Thyroid gland (tissue), 4 donors: ENCODE data around the gene RPL39L. TPM values are rescaled to one million over a fixed set of nuclear protein-coding genes. Genes with fewer than 3 reads are reported as not detected.
"Not testable (repeated sequence)": the region's sequence is repeated elsewhere in the genome, so short reads cannot be mapped to it uniquely, and the experiment has no call there.

Source experiments
- DNase-seq, 2 donors: peaks; one replicate each; pipeline ENCODE4 v3.0.0-alpha.2; 2019
- H3K27ac ChIP-seq, 3 donors: fragments of 200-600 bp; sonication (generic); 1 replicate in 2 of 3; 2 replicates in 1 of 3; pipeline ENCODE4 v1.5.1; 2016 to 2019; ENCODE audit warnings: mild to moderate bottlenecking in 1 of 3, moderate library complexity in 1 of 3
- H3K27me3 ChIP-seq: fragments of 200-600 bp; sonication (generic); one replicate; pipeline ENCODE4 v1.5.1; 2019
- H3K36me3 ChIP-seq, 2 donors: fragments of 200-600 bp; sonication (generic); one replicate each; pipeline ENCODE4 v1.5.1; 2016 to 2019
- H3K4me1 ChIP-seq, 2 donors: fragments of 200-600 bp; sonication (generic); one replicate each; pipeline ENCODE4 v1.5.1; 2017 to 2019
- H3K4me3 ChIP-seq, 3 donors: fragments of 200-600 bp; sonication (generic); replicated peaks in 1 of 3; 1 replicate in 2 of 3; 2 replicates in 1 of 3; pipeline ENCODE4 v1.5.1; 2016; ENCODE audit warnings: mild to moderate bottlenecking in 1 of 3
- H3K9me3 ChIP-seq: fragments of 200-600 bp; sonication (generic); one replicate; pipeline ENCODE4 v1.5.1; 2017
- POLR2A ChIP-seq, 2 donors: fragments of 450-650 bp; IDR thresholded peaks; one replicate each; pipeline ENCODE4 v1.6.1; 2017; ENCODE audit warnings: antibody characterized with exemption in 2 of 2, mild to moderate bottlenecking in 2 of 2, moderate library complexity in 1 of 2
- WGBS, 2 donors: methylation state at CpG; one replicate each; pipeline ENCODE4 v1.1.5; 2017; 5-methylcytosine and 5-hydroxymethylcytosine counted together
- intact Hi-C: fragments of 100-400 bp; cut with DNase I; formaldehyde crosslinking; loops from one replicate; pipeline ENCODE4 v1.15.1; 2023
- total RNA-seq, 4 donors: library from RNA; depleted of rRNA; stranded (reverse); fragments of >200 nt; gene quantifications; one replicate each; pipeline ENCODE4 v1.2.3, GENCODE V29; 2016
- TF ChIP-seq, protein P1 (sequence below), 6 experiments: fragments of 200-600 bp in 3 of 6; fragments of 450-650 bp in 3 of 6; sonication (generic) in 3 of 6; IDR thresholded peaks; one replicate each; pipeline ENCODE4 v1.5.1; 2016 to 2019; ENCODE audit warnings: antibody characterized with exemption in 6 of 6, mild to moderate bottlenecking in 2 of 6, inconsistent platforms in 1 of 6, moderate library complexity in 1 of 6

The RPL39L gene
- total RNA-seq, 4 donors from 2014 or later = 6.0 to 8.6 (median 6.9) TPM

DNA sequence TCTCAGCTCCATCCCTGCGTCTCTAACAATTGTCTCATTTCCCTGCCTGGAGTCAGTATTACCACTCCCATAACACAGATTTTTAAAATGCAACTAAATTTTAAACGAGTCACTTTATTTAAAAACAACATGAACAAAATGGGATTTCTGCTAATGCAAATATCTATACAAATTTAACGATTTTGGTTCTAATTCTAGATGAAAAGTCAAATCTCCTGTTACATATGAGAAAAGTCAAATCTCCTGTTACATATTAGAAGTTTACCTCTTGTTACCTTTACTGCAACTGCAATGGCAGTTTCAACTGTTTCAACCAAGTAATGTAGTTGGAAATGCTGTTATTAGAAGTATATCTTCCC lies 578 bp upstream of the RPL39L start:
- Histone ChIP-seq H3K9me3 (no peaks in the 10 kb centered on the region), H3K27ac (no peak overlapping the region), H3K36me3 (no peaks in the 10 kb centered on the region), H3K4me3 (peak overlapping the region in 1 of 3 donors; percentile 48), H3K4me1 (peaks cover 0 to 5% of the 10 kb centered on the region in 2 donors), H3K27me3 (no peaks in the 10 kb centered on the region)
- no peak for DNase-seq
- TF ChIP-seq, protein P1, sequence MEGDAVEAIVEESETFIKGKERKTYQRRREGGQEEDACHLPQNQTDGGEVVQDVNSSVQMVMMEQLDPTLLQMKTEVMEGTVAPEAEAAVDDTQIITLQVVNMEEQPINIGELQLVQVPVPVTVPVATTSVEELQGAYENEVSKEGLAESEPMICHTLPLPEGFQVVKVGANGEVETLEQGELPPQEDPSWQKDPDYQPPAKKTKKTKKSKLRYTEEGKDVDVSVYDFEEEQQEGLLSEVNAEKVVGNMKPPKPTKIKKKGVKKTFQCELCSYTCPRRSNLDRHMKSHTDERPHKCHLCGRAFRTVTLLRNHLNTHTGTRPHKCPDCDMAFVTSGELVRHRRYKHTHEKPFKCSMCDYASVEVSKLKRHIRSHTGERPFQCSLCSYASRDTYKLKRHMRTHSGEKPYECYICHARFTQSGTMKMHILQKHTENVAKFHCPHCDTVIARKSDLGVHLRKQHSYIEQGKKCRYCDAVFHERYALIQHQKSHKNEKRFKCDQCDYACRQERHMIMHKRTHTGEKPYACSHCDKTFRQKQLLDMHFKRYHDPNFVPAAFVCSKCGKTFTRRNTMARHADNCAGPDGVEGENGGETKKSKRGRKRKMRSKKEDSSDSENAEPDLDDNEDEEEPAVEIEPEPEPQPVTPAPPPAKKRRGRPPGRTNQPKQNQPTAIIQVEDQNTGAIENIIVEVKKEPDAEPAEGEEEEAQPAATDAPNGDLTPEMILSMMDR (IDR thresholded peaks at IDR 0.05) = no peak
- TF ChIP-seq POLR2A (IDR thresholded peaks at IDR 0.05) = no peak
- WGBS, 2 donors = 31 to 32% methylated on average over 3 of the region's 3 CpGs
- intact Hi-C loops = no loop called here

DNA sequence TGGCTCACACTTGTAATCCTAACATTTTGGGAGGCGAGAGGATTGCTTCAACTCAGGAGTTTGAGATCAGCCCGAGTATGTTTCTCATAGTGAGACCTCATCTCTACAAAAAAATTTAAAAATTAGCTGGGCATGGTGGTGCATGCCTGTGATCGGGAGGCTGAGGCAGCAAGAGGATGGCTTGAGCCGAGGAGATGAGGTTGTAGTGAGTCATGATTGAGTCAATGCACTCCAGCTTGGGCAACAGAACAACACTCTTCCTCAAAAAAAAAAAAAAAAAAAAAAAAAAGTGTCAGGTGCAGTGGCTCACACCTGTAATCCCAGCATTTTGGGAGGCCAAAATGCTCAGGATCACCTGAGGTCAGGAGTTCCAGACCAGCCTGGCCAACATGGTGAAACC lies 2.4 kb downstream of the RPL39L start:
- intact Hi-C loops = no loop called here
- H3K36me3 ChIP-seq = no peaks in the 10 kb centered on the region
- no peaks in the 10 kb centered on the region for H3K27me3 ChIP-seq
- no peaks in the 10 kb centered on the region for H3K9me3 ChIP-seq
- peaks cover 0 to 5% of the 10 kb centered on the region in 2 donors for H3K4me1 ChIP-seq
- H3K27ac ChIP-seq = no peak overlapping the region
- WGBS, 2 donors = 89 to 94% methylated on average over 4 of the region's 4 CpGs
- TF ChIP-seq POLR2A (IDR thresholded peaks at IDR 0.05) = no peak
- TF ChIP-seq, protein P1 (IDR thresholded peaks at IDR 0.05) = no peak
- DNase-seq = no peak
- no peak overlapping the region for H3K4me3 ChIP-seq

DNA sequence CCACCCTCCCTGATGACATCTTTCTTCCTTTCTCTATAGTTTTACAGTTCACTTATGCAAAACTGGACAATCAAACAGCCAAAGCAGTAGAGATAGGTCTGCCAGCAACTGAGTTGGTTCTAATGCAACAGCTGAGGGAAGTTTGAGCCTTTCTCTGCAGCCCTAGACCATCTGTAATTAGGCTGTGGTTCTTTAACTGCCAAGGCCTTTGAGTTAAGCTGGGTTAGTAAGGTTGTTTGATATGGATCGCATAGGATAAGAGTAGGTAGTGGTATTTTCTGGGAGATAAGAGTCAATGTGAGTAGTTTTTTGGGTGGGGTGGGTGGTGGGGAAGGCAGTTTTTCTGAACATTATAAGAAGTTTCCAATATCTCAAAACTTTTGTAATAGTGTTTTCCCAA lies 3.0 kb downstream of the RPL39L start:
- DNase-seq = no peak
- Histone ChIP-seq H3K27me3 (no peaks in the 10 kb centered on the region), H3K4me3 (no peak overlapping the region), H3K27ac (no peak overlapping the region), H3K36me3 (no peaks in the 10 kb centered on the region), H3K9me3 (no peaks in the 10 kb centered on the region), H3K4me1 (peaks cover 0 to 5% of the 10 kb centered on the region in 2 donors)
- no peak for TF ChIP-seq POLR2A (IDR thresholded peaks at IDR 0.05)
- 96 to 100% methylated on average over 1 of the region's 1 CpG for WGBS, 2 donors
- intact Hi-C loops = no loop called here

DNA sequence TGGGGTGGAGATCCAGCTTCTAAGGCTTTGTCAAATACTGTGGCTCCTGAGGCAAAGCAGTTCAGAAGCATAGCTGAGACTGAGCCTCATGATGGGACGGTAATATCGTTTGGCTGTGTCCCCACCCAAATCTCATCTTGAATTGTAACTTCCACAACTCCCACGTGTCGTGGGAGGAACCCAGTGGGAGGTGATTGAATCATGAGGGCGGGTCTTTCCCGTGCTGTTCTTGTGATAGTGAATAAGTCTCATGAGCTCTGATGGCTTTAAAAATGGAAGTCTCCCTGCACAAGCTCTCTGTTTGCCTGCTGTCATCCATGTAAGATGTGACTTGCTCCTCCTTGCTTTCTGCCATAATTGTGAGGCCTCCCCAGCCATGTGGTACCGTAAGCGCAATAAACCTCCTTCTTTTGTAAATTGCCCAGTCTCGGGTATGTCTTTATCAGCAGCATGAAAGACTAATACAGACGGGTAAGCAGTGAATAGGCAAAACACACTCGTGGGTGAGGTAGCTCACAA lies 4.1 kb downstream of the RPL39L start:
- H3K27me3 ChIP-seq, intact Hi-C loops, H3K9me3 ChIP-seq, DNase-seq, H3K4me3 ChIP-seq, H3K4me1 ChIP-seq, H3K27ac ChIP-seq, H3K36me3 ChIP-seq: not testable (repeated sequence)
- 95 to 97% methylated on average over 11 of the region's 11 CpGs for WGBS, 2 donors

DNA sequence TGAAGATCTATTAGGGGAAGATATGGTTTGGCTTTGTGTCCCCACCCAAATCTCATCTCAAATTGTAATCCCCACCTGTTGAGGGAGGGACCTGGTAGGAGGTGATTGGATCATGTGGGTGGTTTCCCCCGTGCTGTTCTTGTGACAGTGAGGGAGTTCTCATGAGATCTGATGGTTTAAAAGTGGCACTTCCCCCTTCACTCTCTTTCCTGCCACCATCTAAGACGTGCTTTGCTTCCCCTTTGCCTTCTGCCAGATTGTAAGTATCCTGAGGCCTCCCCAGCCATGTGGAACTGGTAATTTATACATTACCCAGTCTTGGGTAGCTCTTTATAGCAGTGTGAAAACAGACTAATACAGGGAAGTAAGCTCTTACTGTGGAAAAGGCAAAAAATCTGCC lies 6.1 kb downstream of the RPL39L start:
- H3K36me3 ChIP-seq, H3K4me1 ChIP-seq, intact Hi-C loops, H3K4me3 ChIP-seq, DNase-seq, H3K27me3 ChIP-seq, H3K27ac ChIP-seq, H3K9me3 ChIP-seq: not testable (repeated sequence)
- 92% methylated on average over 2 of the region's 2 CpGs for WGBS, 2 donors

DNA sequence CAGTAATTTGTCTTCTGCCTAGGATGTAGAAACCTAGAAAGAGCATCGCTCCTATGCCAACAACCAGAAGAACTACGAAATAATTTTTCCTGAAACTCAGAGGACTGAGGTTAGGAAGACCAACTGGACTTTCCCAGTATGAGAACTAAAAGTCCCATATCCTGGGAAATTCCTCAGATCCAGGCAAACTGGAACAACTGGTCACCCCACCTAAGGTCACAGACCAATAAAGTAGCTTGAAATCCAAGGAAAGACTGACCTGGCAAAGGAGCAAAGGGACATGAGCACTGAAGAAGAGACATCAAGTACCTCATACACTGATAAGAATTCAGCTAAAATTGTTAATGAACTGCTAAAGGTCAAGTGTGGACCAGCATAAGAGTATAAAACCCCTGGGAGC lies 6.6 kb downstream of the RPL39L start:
- intact Hi-C loops = no loop called here
- no peak for TF ChIP-seq POLR2A (IDR thresholded peaks at IDR 0.05)
- TF ChIP-seq, protein P1 (IDR thresholded peaks at IDR 0.05) = no peak
- H3K27ac ChIP-seq = no peak overlapping the region
- H3K4me3 ChIP-seq = no peak overlapping the region
- H3K27me3 ChIP-seq = no peaks in the 10 kb centered on the region
- H3K9me3 ChIP-seq = no peaks in the 10 kb centered on the region
- 91 to 99% methylated on average over 2 of the region's 2 CpGs for WGBS, 2 donors
- no peaks in the 10 kb centered on the region for H3K4me1 ChIP-seq
- H3K36me3 ChIP-seq = no peaks in the 10 kb centered on the region
- no peak for DNase-seq

DNA sequence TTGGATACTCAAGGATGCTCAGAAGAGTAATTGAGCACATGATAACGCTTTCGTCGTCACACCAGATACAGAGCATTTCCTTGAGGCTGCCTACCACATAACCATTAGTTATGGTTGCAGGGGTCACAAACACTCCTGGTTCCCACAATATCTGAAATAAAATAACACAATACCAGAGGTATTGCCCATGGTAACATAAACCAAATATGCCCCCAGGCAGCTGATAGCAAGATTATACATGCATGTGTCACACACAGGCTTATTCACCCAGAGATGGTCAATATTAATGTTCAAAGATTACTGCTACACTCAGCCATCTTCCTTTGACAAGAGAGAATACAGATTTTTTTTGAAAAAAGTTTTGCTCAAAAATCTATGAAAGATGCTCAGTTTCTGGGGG lies 7.3 kb downstream of the RPL39L start:
- TF ChIP-seq, protein P1 (IDR thresholded peaks at IDR 0.05) = no peak
- no peak for TF ChIP-seq POLR2A (IDR thresholded peaks at IDR 0.05)
- Histone ChIP-seq H3K9me3 (no peaks in the 10 kb centered on the region), H3K36me3 (no peaks in the 10 kb centered on the region), H3K4me1 (no peaks in the 10 kb centered on the region), H3K27ac (no peak overlapping the region), H3K27me3 (no peaks in the 10 kb centered on the region), H3K4me3 (no peak overlapping the region)
- WGBS, 2 donors = 94 to 95% methylated on average over 3 of the region's 3 CpGs
- DNase-seq = no peak
- intact Hi-C loops = no loop called here
